Lower lobe of right lung (tissue), 2 donors: ENCODE data around the gene EBI3. TPM values are rescaled to one million over a fixed set of nuclear protein-coding genes. Genes with fewer than 3 reads are reported as not detected.

Experiments
- ATAC-seq, 2 donors: fragments of 200-7000 bp; cut with Tn5 transposase; one replicate each; pipeline ENCODE4 v1.9.1; 2020 to 2022; ENCODE audit warnings: mild to moderate bottlenecking in 2 of 2, moderate library complexity in 2 of 2
- DNase-seq: peaks from one replicate; pipeline ENCODE4 v3.0.0-alpha.2; 2020
- H3K27ac ChIP-seq: fragments of 200-600 bp; one replicate; pipeline ENCODE4 v1.8.0; 2022
- H3K27me3 ChIP-seq: fragments of 200-600 bp; one replicate; pipeline ENCODE4 v1.8.0; 2022; ENCODE audit warnings: low read depth
- H3K36me3 ChIP-seq: fragments of 200-600 bp; one replicate; pipeline ENCODE4 v1.8.0; 2022; ENCODE audit warnings: mild to moderate bottlenecking
- H3K4me1 ChIP-seq: fragments of 200-600 bp; one replicate; pipeline ENCODE4 v1.8.0; 2022
- H3K4me3 ChIP-seq: fragments of 200-600 bp; one replicate; pipeline ENCODE4 v1.8.0; 2022; ENCODE audit warnings: mild to moderate bottlenecking
- H3K9me3 ChIP-seq: fragments of 200-600 bp; one replicate; pipeline ENCODE4 v1.8.0; 2022
- CTCF ChIP-seq: fragments of 200-600 bp; IDR thresholded peaks from one replicate; pipeline ENCODE4 v1.8.0; 2022; ENCODE audit warnings: antibody characterized with exemption, mild to moderate bottlenecking
- intact Hi-C: fragments of 100-400 bp; cut with DNase I; formaldehyde crosslinking; loops from one replicate; pipeline ENCODE4 v1.11.0; 2022
- total RNA-seq: library from RNA; stranded (reverse); fragmentation: NEBNext Ultra II Directional; extraction: Animal tissue kit (Norgen Biotek cat#: 25700); gene quantifications from one replicate; pipeline ENCODE4 v1.2.1, GENCODE V29; 2021
- donor health status: DM: no; HTN: yes; CAD: no; lungs with severe emphysema.

Gene EBI3
- total RNA-seq, 1 donor from 2014 or later = 1.7 TPM

- no peak for TF ChIP-seq CTCF
- no peaks in the 10 kb centered on the region for H3K4me1 ChIP-seq
- DNase-seq = no peak
- intact Hi-C loops = no loop called here
- no peaks in the 10 kb centered on the region for H3K9me3 ChIP-seq
- H3K27me3 ChIP-seq = peaks cover 6% of the 10 kb centered on the region
- no peaks in the 10 kb centered on the region for H3K36me3 ChIP-seq
- no peak for ATAC-seq
- no peak overlapping the region for H3K27ac ChIP-seq
- H3K4me3 ChIP-seq = no peak overlapping the region
Observed at GRCh38 chr19:4208385-4209094, 20.8 kb upstream of the EBI3 start.

- H3K27me3 ChIP-seq = peaks cover 6% of the 10 kb centered on the region
- H3K9me3 ChIP-seq = no peaks in the 10 kb centered on the region
- intact Hi-C loops = no loop called here
- H3K4me3 ChIP-seq = no peak overlapping the region
- ATAC-seq (no peak), DNase-seq (no peak)
- no peaks in the 10 kb centered on the region for H3K4me1 ChIP-seq
- no peak overlapping the region for H3K27ac ChIP-seq
- H3K36me3 ChIP-seq = no peaks in the 10 kb centered on the region
- no peak for TF ChIP-seq CTCF
Observed at GRCh38 chr19:4210166-4210731, 19.1 kb upstream of the EBI3 start.

GRCh38 chr19:4213116-4213515 is 16.2 kb upstream of the EBI3 start:
- TF ChIP-seq CTCF = no peak
- no peaks in the 10 kb centered on the region for H3K9me3 ChIP-seq
- intact Hi-C loops = no loop called here
- no peak for ATAC-seq
- H3K27me3 ChIP-seq = no peaks in the 10 kb centered on the region
- H3K27ac ChIP-seq = no peak overlapping the region
- no peaks in the 10 kb centered on the region for H3K4me1 ChIP-seq
- H3K36me3 ChIP-seq = no peaks in the 10 kb centered on the region
- H3K4me3 ChIP-seq = no peak overlapping the region
- DNase-seq = no peak

- no peaks in the 10 kb centered on the region for H3K4me1 ChIP-seq
- no peak for TF ChIP-seq CTCF
- no peaks in the 10 kb centered on the region for H3K9me3 ChIP-seq
- H3K36me3 ChIP-seq = no peaks in the 10 kb centered on the region
- no peaks in the 10 kb centered on the region for H3K27me3 ChIP-seq
- no peak overlapping the region for H3K4me3 ChIP-seq
- ATAC-seq = peak in 1 of 2 donors; percentile 9
- H3K27ac ChIP-seq = no peak overlapping the region
- DNase-seq = no peak
- intact Hi-C loops = no loop called here
Observed at GRCh38 chr19:4215807-4216206, 13.5 kb upstream of the EBI3 start.

- ATAC-seq = no peak
- TF ChIP-seq CTCF = no peak
- H3K9me3 ChIP-seq = no peaks in the 10 kb centered on the region
- DNase-seq = no peak
- H3K27ac ChIP-seq = no peak overlapping the region
- H3K4me1 ChIP-seq = no peaks in the 10 kb centered on the region
- H3K27me3 ChIP-seq = no peaks in the 10 kb centered on the region
- no peak overlapping the region for H3K4me3 ChIP-seq
- intact Hi-C loops = no loop called here
- no peaks in the 10 kb centered on the region for H3K36me3 ChIP-seq
Observed at GRCh38 chr19:4216846-4217245, 12.5 kb upstream of the EBI3 start.
